Measurements from ENCODE around the gene TUT7. TPM values are rescaled to one million over a fixed set of nuclear protein-coding genes. Genes with fewer than 3 reads are reported as not detected.

Gene TUT7
- total RNA-seq, 6 experiments from 2014 or later: 22.5 to 46.7 (median 31.6) TPM

- TF ChIP-seq, protein P1, sequence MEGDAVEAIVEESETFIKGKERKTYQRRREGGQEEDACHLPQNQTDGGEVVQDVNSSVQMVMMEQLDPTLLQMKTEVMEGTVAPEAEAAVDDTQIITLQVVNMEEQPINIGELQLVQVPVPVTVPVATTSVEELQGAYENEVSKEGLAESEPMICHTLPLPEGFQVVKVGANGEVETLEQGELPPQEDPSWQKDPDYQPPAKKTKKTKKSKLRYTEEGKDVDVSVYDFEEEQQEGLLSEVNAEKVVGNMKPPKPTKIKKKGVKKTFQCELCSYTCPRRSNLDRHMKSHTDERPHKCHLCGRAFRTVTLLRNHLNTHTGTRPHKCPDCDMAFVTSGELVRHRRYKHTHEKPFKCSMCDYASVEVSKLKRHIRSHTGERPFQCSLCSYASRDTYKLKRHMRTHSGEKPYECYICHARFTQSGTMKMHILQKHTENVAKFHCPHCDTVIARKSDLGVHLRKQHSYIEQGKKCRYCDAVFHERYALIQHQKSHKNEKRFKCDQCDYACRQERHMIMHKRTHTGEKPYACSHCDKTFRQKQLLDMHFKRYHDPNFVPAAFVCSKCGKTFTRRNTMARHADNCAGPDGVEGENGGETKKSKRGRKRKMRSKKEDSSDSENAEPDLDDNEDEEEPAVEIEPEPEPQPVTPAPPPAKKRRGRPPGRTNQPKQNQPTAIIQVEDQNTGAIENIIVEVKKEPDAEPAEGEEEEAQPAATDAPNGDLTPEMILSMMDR (IDR thresholded peaks at IDR 0.05): no peak
- no peak for TF ChIP-seq POLR2A (IDR thresholded peaks at IDR 0.05)
- no peak overlapping the region for H3K27ac ChIP-seq
- intact Hi-C loops (cut with DNase I): no loop called here
- 93% methylated on average over 3 of the region's 3 CpGs for WGBS (ENCODE audit: insufficient coverage, low coverage, low lambda C conversion rate, missing lambda C conversion rate)
- peaks cover 0 to 21% (median 3%) of the 10 kb centered on the region in 4 donors for H3K4me1 ChIP-seq
- DNase-seq (no peak), ATAC-seq (no peak)
- H3K27me3 ChIP-seq: no peaks in the 10 kb centered on the region
- H3K4me3 ChIP-seq: no peak overlapping the region
- H3K9me3 ChIP-seq: no peaks in the 10 kb centered on the region
- H3K36me3 ChIP-seq: peaks cover 10 to 89% (median 40%) of the 10 kb centered on the region in 4 donors
Observed at GRCh38 chr9:86342269-86342668, 11.9 kb downstream of the TUT7 start.

GRCh38 chr9:86341007-86341491, 13.2 kb downstream of the TUT7 start:
- intact Hi-C loops (cut with DNase I): no loop called here
- no peak overlapping the region for H3K4me3 ChIP-seq
- 50% methylated on average over 3 of the region's 3 CpGs for WGBS (ENCODE audit: insufficient coverage, low coverage, low lambda C conversion rate, missing lambda C conversion rate)
- TF ChIP-seq, protein P1 (IDR thresholded peaks at IDR 0.05): no peak
- no peak for TF ChIP-seq POLR2A (IDR thresholded peaks at IDR 0.05)
- no peak overlapping the region for H3K27ac ChIP-seq
- DNase-seq (no peak), ATAC-seq (peak in 2 of 4 donors; percentile 38 to 61)
- H3K36me3 ChIP-seq: peaks cover 10 to 97% (median 49%) of the 10 kb centered on the region in 4 donors
- H3K27me3 ChIP-seq: no peaks in the 10 kb centered on the region
- no peaks in the 10 kb centered on the region for H3K9me3 ChIP-seq
- H3K4me1 ChIP-seq: peaks cover 0 to 9% (median 0%) of the 10 kb centered on the region in 4 donors

- no peak for ATAC-seq
- Histone ChIP-seq H3K27ac (no peak overlapping the region), H3K36me3 (peaks cover 10 to 97% (median 51%) of the 10 kb centered on the region in 4 donors)
Observed at GRCh38 chr9:86340356-86341006, 13.7 kb downstream of the TUT7 start.

DNA sequence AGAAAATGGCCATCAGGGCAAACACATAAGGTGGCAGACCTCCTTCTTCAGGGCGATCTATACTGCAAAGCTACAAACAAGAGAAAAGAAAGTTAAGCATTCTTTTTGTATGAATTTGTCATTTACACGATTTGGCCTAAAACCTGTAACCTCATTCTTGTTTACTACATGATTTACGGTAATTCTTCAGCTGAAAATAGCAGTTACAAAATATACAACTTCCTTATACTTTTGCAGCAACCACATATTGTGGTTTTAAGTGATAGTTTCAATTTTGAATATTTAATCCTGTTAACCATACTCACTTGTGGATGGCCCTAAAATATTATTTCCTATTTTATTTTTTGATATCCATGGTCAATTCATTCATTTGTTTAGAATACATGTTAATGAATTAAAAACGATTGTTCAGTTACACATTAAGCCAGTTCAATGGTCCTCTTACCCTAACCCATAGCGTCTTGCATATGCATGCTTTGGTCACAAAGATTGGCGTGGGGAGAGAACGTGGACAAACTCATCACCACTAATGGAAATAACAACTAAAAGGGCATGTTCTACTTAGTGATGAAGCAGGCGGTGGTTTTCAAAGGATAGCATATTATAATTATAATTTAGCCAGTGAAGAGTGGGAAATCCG, 16.6 kb downstream of the TUT7 start:
- DNase-seq: no peak
- Histone ChIP-seq H3K36me3 (peaks cover 9 to 96% (median 49%) of the 10 kb centered on the region in 4 donors), H3K27me3 (no peaks in the 10 kb centered on the region), H3K27ac (no peak overlapping the region), H3K9me3 (no peaks in the 10 kb centered on the region), H3K4me3 (no peak overlapping the region), H3K4me1 (peaks cover 0 to 8% (median 0%) of the 10 kb centered on the region in 4 donors)
- ATAC-seq: peak in 2 of 4 donors; percentile 29 to 37
- 56% methylated on average over 9 of the region's 9 CpGs for WGBS (ENCODE audit: insufficient coverage, low coverage, low lambda C conversion rate, missing lambda C conversion rate)
- intact Hi-C loops (cut with DNase I): no loop called here
- no peak for TF ChIP-seq POLR2A (IDR thresholded peaks at IDR 0.05)
- TF ChIP-seq, protein P1 (IDR thresholded peaks at IDR 0.05): no peak

More at GRCh38 chr9:86340356-86341006, 13.7 kb downstream of the TUT7 start:
- Histone ChIP-seq H3K4me3 (no peak overlapping the region), H3K9me3 (no peaks in the 10 kb centered on the region), H3K4me1 (peaks cover 0 to 8% (median 0%) of the 10 kb centered on the region in 4 donors), H3K27me3 (no peaks in the 10 kb centered on the region)
- intact Hi-C loops (cut with DNase I): no loop called here
- DNase-seq: no peak
- WGBS (ENCODE audit: insufficient coverage, low coverage, low lambda C conversion rate, missing lambda C conversion rate): 17% methylated on average over 1 of the region's 1 CpG
- TF ChIP-seq, protein P1 (IDR thresholded peaks at IDR 0.05): no peak
- TF ChIP-seq POLR2A (IDR thresholded peaks at IDR 0.05): no peak
